ENCODE results near the gene ZNF692.

ZNF692 gene

GRCh38 chr1:248844526-248844925 lies 14.4 kb downstream of the ZNF692 start:
- TF ChIP-seq, protein P1, sequence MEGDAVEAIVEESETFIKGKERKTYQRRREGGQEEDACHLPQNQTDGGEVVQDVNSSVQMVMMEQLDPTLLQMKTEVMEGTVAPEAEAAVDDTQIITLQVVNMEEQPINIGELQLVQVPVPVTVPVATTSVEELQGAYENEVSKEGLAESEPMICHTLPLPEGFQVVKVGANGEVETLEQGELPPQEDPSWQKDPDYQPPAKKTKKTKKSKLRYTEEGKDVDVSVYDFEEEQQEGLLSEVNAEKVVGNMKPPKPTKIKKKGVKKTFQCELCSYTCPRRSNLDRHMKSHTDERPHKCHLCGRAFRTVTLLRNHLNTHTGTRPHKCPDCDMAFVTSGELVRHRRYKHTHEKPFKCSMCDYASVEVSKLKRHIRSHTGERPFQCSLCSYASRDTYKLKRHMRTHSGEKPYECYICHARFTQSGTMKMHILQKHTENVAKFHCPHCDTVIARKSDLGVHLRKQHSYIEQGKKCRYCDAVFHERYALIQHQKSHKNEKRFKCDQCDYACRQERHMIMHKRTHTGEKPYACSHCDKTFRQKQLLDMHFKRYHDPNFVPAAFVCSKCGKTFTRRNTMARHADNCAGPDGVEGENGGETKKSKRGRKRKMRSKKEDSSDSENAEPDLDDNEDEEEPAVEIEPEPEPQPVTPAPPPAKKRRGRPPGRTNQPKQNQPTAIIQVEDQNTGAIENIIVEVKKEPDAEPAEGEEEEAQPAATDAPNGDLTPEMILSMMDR (IDR thresholded peaks at IDR 0.05) = no peak
- Histone ChIP-seq H3K27ac (no peak overlapping the region), H3K27me3 (no peaks in the 10 kb centered on the region), H3K9me3 (no peaks in the 10 kb centered on the region), H3K4me3 (no peak overlapping the region), H3K4me1 (peaks cover 0 to 39% (median 21%) of the 10 kb centered on the region in 4 donors), H3K36me3 (peaks cover 39 to 56% (median 51%) of the 10 kb centered on the region in 3 donors)
- DNase-seq = peak in 1 of 2 donors; percentile 29
- intact Hi-C loops (cut with DNase I; ENCODE audit: low total_unique reads) = no loop called here

DNA sequence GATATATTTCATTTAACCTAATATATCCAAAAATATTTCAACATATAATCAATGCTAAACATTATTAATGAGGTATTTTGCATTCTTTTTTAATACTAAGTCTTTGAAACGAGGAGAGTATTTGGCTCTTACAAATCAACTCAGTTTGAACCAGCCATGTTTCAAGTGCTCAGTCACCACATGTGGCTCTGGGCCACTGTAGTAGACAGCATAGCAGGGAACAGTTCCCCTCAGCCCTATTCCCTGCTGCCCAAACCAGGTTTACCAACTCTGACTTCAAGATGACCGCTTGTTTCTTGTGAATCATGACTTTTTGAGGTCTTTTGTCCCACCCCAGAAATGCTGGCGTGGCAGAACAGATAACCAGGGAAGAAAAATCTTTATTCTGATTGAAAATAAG lies 15.2 kb downstream of the ZNF692 start:
- H3K27me3 ChIP-seq = no peaks in the 10 kb centered on the region
- peaks cover 0 to 45% (median 26%) of the 10 kb centered on the region in 4 donors for H3K4me1 ChIP-seq
- TF ChIP-seq, protein P1 (IDR thresholded peaks at IDR 0.05) = no peak
- no peak overlapping the region for H3K4me3 ChIP-seq
- H3K36me3 ChIP-seq = peaks cover 39 to 48% (median 44%) of the 10 kb centered on the region in 3 donors
- H3K27ac ChIP-seq = peak overlapping the region in 1 of 2 donors; percentile 79
- H3K9me3 ChIP-seq = no peaks in the 10 kb centered on the region
- peak in 1 of 2 donors; percentile 17 for DNase-seq
- intact Hi-C loops (cut with DNase I; ENCODE audit: low total_unique reads) = no loop called here

DNA sequence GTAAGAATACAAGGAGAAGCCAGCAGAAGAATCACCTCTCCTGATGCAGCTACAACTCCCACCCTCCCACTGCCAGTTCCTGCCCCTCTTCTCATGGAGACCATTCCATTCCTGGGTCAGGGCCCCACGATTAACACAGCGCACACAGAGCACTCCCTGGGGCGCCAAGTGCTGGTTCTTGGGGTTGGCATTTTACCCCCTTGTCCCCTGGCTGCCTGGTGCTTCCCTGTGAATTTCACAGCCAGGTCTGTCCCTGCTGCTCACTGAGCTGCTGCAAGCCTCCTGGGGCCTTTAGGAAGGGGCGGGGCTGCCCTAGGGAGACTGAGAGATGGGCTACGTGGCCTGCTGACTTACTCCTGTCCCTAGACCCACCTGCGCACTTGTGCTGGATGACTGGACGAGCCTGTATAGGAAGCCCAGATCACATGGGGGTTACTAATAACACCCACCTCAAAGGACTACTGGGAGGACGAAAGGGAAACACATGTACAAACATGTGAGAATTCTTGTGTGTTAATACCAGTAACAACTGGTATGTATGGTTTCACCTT lies 16.0 kb downstream of the ZNF692 start:
- Histone ChIP-seq H3K9me3 (no peaks in the 10 kb centered on the region), H3K27ac (peak overlapping the region; percentile 64 to 79), H3K27me3 (no peaks in the 10 kb centered on the region), H3K36me3 (peaks cover 33 to 39% (median 35%) of the 10 kb centered on the region in 3 donors), H3K4me1 (peaks cover 0 to 45% (median 26%) of the 10 kb centered on the region in 4 donors), H3K4me3 (no peak overlapping the region)
- DNase-seq = peak in 1 of 2 donors; percentile 60
- TF ChIP-seq, protein P1 (IDR thresholded peaks at IDR 0.05) = no peak
- intact Hi-C loops (cut with DNase I; ENCODE audit: low total_unique reads) = no loop called here

DNA sequence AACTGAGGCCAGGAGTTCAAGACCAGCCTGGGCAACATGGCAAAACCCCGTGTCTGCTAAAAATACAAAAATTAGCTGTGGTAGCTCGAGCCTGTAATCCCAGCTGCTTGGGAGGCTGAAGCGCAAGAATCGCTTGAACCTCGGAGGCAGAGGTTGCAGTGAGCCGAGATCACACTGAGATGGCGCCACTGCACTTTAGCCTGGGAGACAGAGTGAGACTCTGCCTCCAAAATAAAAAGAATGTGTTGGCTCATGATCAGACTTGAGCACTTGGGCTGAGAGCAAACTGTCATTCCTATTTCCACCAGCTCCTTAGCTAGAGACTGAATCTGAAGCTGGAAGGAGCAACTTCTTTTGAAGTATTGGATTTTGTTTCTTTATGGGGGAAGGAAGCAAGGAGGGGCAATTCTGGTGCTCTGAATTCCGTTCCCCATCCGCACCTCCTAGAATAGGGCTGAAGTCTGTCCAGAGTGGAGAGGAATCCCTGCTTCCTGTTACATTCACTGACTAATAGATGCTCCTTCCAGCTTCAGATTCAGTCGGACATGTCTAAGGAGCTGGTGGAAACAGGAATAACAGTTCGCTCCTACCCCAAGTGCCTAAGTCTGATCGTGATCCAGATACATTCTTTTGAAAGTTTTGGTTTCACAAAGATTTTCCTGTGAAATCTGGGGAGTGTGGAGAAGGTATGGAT lies 17.0 kb downstream of the ZNF692 start:
- intact Hi-C loops (cut with DNase I; ENCODE audit: low total_unique reads) = no loop called here
- Histone ChIP-seq H3K27me3 (no peaks in the 10 kb centered on the region), H3K9me3 (no peaks in the 10 kb centered on the region), H3K27ac (peak overlapping the region; percentile 64 to 79), H3K4me3 (peak overlapping the region in 1 of 2 donors; percentile 13), H3K36me3 (peaks cover 23 to 29% (median 25%) of the 10 kb centered on the region in 3 donors), H3K4me1 (peaks cover 0 to 50% (median 28%) of the 10 kb centered on the region in 4 donors)
- DNase-seq = peak; percentile 50 to 76
- TF ChIP-seq, protein P1 (IDR thresholded peaks at IDR 0.05) = peak; percentile 59 to 61

DNA sequence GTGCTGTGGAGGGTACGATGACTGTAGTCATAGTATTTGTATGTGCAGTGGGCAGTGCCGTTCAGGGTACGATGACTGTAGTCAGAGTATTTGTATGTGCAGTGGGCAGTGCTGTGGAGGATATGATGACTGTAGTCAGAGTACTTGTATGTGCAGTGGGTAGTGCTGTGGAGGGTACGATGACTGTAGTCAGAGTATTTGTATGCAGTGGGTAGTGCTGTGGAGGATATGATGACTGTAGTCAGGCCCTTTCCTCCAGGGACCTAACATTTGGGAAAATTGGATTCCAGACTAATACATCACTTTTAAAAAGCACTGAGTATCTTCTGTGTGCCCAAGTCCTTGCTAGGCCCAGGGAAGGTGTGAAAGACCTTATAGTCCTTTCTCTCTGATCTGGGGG lies 17.9 kb downstream of the ZNF692 start:
- Histone ChIP-seq H3K36me3 (peaks cover 16 to 20% (median 16%) of the 10 kb centered on the region in 3 donors), H3K4me1 (peaks cover 0 to 50% (median 28%) of the 10 kb centered on the region in 4 donors), H3K4me3 (no peak overlapping the region), H3K9me3 (no peaks in the 10 kb centered on the region), H3K27ac (peak overlapping the region in 1 of 2 donors; percentile 79), H3K27me3 (no peaks in the 10 kb centered on the region)
- TF ChIP-seq, protein P1 (IDR thresholded peaks at IDR 0.05) = no peak
- intact Hi-C loops (cut with DNase I; ENCODE audit: low total_unique reads) = no loop called here
- DNase-seq = no peak

All from tibial artery (tissue), 4 donors.